ENCODE measurements around the gene NVL. TPM values are rescaled to one million over a fixed set of nuclear protein-coding genes. Genes with fewer than 3 reads are reported as not detected.

Gene NVL
- total RNA-seq: 10.6 and 19.7 TPM in 2 replicates

GRCh38 chr1:224329842-224330753 lies at the start of gene NVL:
Gene NVL (minus strand): TSS chr1:224330172. CDS start chr1:224330127, 45 bp downstream.

GRCh38 chr1:224356685-224357625 lies 27.0 kb upstream of the NVL start, which contains the start of gene CNIH4:
Gene CNIH4 (plus strand): TSS chr1:224356879. CDS start chr1:224356925, 46 bp downstream.

GRCh38 chr1:224182866-224183590 lies 146.9 kb downstream of the NVL start, which contains the start of gene DEGS1:
Gene DEGS1 (plus strand): TSS chr1:224183240. CDS start chr1:224183337, 97 bp downstream.

Other genes with a start within 250 kb of the NVL start
- 25.1 and 25.5 TPM in 2 replicates for gene FBXO28, start 216.1 kb downstream of the NVL start, total RNA-seq
- 91.0 and 109 TPM in 2 replicates for gene DEGS1, start 146.9 kb downstream of the NVL start, total RNA-seq
- 29.9 and 55.7 TPM in 2 replicates for gene CNIH4, start 26.7 kb upstream of the NVL start, total RNA-seq
- gene WDR26, start 104.6 kb upstream of the NVL start, total RNA-seq: 27.4 and 41.8 TPM in 2 replicates